Endothelial cell of umbilical vein (primary cell): Measurements from ENCODE around the gene FIBCD1. TPM values are rescaled to one million over a fixed set of nuclear protein-coding genes. Genes with fewer than 3 reads are reported as not detected.

Experiments
- BruUV-seq: library from RNA; stranded (reverse); fragments of 400-500 nt; replicated peaks from 2 replicates; lab custom pipeline; 2021; lab: Mats Ljungman, UMichigan
- CTCF ChIA-PET: fragments of 300-600, 350-600 bp; sonication (Branson Sonifier 250); formaldehyde crosslinking; loops from one replicate; lab custom pipeline; 2021; ENCODE audit warnings: antibody characterized with exemption, inconsistent platforms; lab: Charles Lee
- POLR2A ChIA-PET: fragments of 300-600, 350-600 bp; sonication (Branson Sonifier 250); formaldehyde crosslinking; loops from one replicate; lab custom pipeline; 2021; ENCODE audit warnings: antibody characterized with exemption, inconsistent platforms; lab: Charles Lee
- DNase-seq: peaks from one replicate; pipeline ENCODE4 v3.0.0-alpha.2; 2011; ENCODE audit warnings: low read depth, low spot score
- FAIRE-seq: peaks from 2 replicates; lab custom pipeline; 2011; peaks lifted over from hg19 to GRCh38; lab: Jason Lieb, UNC
- H2AFZ ChIP-seq: 2 replicates; pipeline ENCODE4 v1.6.0; 2012; ENCODE audit warnings: low read depth, low read length, control low read depth, inconsistent platforms
- H3K27ac ChIP-seq: 2 replicates; pipeline ENCODE4 v1.5.1; 2011; ENCODE audit warnings: low read depth, mild to moderate bottlenecking, control low read depth, low read length, moderate library complexity; ENCODE audit not compliant: insufficient read depth
- H3K27me3 ChIP-seq, 2 experiments: 2 replicates each; pipeline versions ENCODE4 v1.6.0 to v1.6.1; 2011; ENCODE audit warnings: low read length in 2 of 2, mixed read lengths in 1 of 2; ENCODE audit not compliant: control insufficient read depth in 2 of 2, insufficient read depth in 2 of 2
- H3K36me3 ChIP-seq, 2 experiments: 2 replicates in 1 of 2; 3 replicates in 1 of 2; pipeline ENCODE4 v1.5.1; 2011; ENCODE audit warnings: low read length in 2 of 2, mild to moderate bottlenecking in 1 of 2, moderate library complexity in 1 of 2; ENCODE audit not compliant: control insufficient read depth in 2 of 2, insufficient read depth in 2 of 2; ENCODE audit errors: extremely low read depth in 1 of 2
- H3K4me1 ChIP-seq: 3 replicates; pipeline ENCODE4 v1.5.1; 2011; ENCODE audit warnings: mild to moderate bottlenecking, low read length; ENCODE audit not compliant: control insufficient read depth, insufficient read depth; ENCODE audit errors: extremely low read depth
- H3K4me2 ChIP-seq: 2 replicates; pipeline ENCODE4 v1.6.1; 2011; ENCODE audit warnings: low read length, control low read depth, mixed read lengths; ENCODE audit not compliant: insufficient read depth
- H3K4me3 ChIP-seq, 3 experiments: fragments of 200-600 bp in 1 of 3; sonication (generic), shearing (Covaris generic) in 1 of 3; replicated peaks in 1 of 3; 2 replicates each; pipeline ENCODE4 v1.5.1; 2011 to 2016; ENCODE audit warnings: control low read depth in 3 of 3, low read length in 3 of 3, mild to moderate bottlenecking in 2 of 3, inconsistent platforms in 1 of 3, low read depth in 1 of 3, moderate library complexity in 1 of 3; ENCODE audit not compliant: insufficient read depth in 1 of 3
- H3K79me2 ChIP-seq: 2 replicates; pipeline ENCODE4 v1.6.0; 2012; ENCODE audit warnings: low read length, inconsistent platforms; ENCODE audit not compliant: control insufficient read depth, insufficient read depth
- H3K9ac ChIP-seq: replicated peaks from 2 replicates; pipeline ENCODE3; 2011; ENCODE audit warnings: low read length, control low read depth; ENCODE audit not compliant: insufficient read depth; ENCODE audit errors: extremely low read depth
- H3K9me1 ChIP-seq: replicated peaks from 3 replicates; pipeline ENCODE4 v1.6.0; 2011; ENCODE audit warnings: mild to moderate bottlenecking, low read length; ENCODE audit not compliant: control insufficient read depth, insufficient read depth; ENCODE audit errors: extremely low read depth
- H3K9me3 ChIP-seq: replicated peaks from 2 replicates; pipeline ENCODE4 v1.5.1; 2012; ENCODE audit warnings: low read length, inconsistent platforms; ENCODE audit not compliant: control insufficient read depth, insufficient read depth
- H4K20me1 ChIP-seq: replicated peaks from 2 replicates; pipeline ENCODE3; 2011; ENCODE audit warnings: mild to moderate bottlenecking, low read length; ENCODE audit not compliant: control insufficient read depth, insufficient read depth; ENCODE audit errors: extremely low read depth
- EZH2 ChIP-seq: IDR thresholded peaks from 2 replicates; pipeline ENCODE4 v1.6.1; 2012; ENCODE audit warnings: borderline replicate concordance, low read depth, mild to moderate bottlenecking, moderate library complexity, low read length, inconsistent platforms; ENCODE audit not compliant: severe bottlenecking
- FOS ChIP-seq: IDR thresholded peaks from 2 replicates; pipeline ENCODE4 v1.6.1; 2011; ENCODE audit warnings: mild to moderate bottlenecking, low read length, moderate library complexity, borderline replicate concordance; ENCODE audit not compliant: insufficient read depth
- GATA2 ChIP-seq: IDR thresholded peaks from 2 replicates; pipeline ENCODE4 v1.7.0; 2011; ENCODE audit warnings: low read depth, mild to moderate bottlenecking, moderate library complexity, mixed read lengths, low read length; ENCODE audit not compliant: insufficient read length, insufficient read depth
- JUN ChIP-seq: IDR thresholded peaks from 2 replicates; pipeline ENCODE4 v1.6.1; 2011; ENCODE audit warnings: borderline replicate concordance, low read depth; ENCODE audit not compliant: insufficient read length, insufficient read depth
- MYC ChIP-seq: IDR thresholded peaks from one replicate; pipeline ENCODE4 v1.6.1; 2011; ENCODE audit warnings: mild to moderate bottlenecking, low read depth, low read length
- POLR2A ChIP-seq: IDR thresholded peaks from 2 replicates; pipeline ENCODE4 v1.6.1; 2012; ENCODE audit warnings: low read depth, mild to moderate bottlenecking, control low read depth, low read length
- POLR2AphosphoS5 ChIP-seq: IDR thresholded peaks from 2 replicates; pipeline ENCODE4 v1.6.1; 2012; ENCODE audit warnings: low read depth, mild to moderate bottlenecking, control low read depth, low read length, moderate library complexity; ENCODE audit not compliant: insufficient read depth
- dilution Hi-C: fragments of 300-500 bp; cut with MboI; formaldehyde crosslinking; loops from one replicate; pipeline ENCODE4 v1.15.0; 2019; ENCODE audit warnings: low sequenced_read_pairs; ENCODE audit not compliant: extremely low pct_ligation_motif_present
- intact Hi-C: fragments of 100-400 bp; cut with micrococcal nuclease; formaldehyde crosslinking; loops from one replicate; pipeline ENCODE4 v1.10.0; 2022
- polyA plus RNA-seq, 4 experiments: library from polyadenylated mRNA; depleted of rRNA in 3 of 4; stranded (reverse) in 3 of 4; unstranded in 1 of 4; fragments of >200 nt; gene quantifications; 2 replicates each; pipeline versions ENCODE4 v1.2.1 to v1.2.3, GENCODE V29; 2011 to 2012; ENCODE audit warnings: missing spikeins in 1 of 4
- total RNA-seq: library from RNA; stranded (reverse); gene quantifications from 2 replicates; pipeline ENCODE4 v1.2.3, GENCODE V29; 2021
- TF ChIP-seq, protein P1 (sequence below), 2 donors: IDR thresholded peaks; 1 replicate in 1 of 2; 2 replicates in 1 of 2; pipeline ENCODE4 v1.5.1; 2011; ENCODE audit warnings: low read length in 2 of 2, mild to moderate bottlenecking in 2 of 2, moderate library complexity in 2 of 2, control low read depth in 1 of 2, inconsistent platforms in 1 of 2, low read depth in 1 of 2; ENCODE audit not compliant: insufficient read depth in 1 of 2; ENCODE audit errors: extremely low read depth in 1 of 2
- TF ChIP-seq, protein P2 (sequence below): IDR thresholded peaks from 2 replicates; pipeline ENCODE4 v1.6.1; 2011; ENCODE audit not compliant: insufficient read depth, insufficient read length

FIBCD1 gene
- total and polyA plus RNA-seq, 2 donors (not counting 3 experiments of a cell fraction or from before 2014, with no cell fraction given) = 0.14 TPM; not detected in 1

DNA sequence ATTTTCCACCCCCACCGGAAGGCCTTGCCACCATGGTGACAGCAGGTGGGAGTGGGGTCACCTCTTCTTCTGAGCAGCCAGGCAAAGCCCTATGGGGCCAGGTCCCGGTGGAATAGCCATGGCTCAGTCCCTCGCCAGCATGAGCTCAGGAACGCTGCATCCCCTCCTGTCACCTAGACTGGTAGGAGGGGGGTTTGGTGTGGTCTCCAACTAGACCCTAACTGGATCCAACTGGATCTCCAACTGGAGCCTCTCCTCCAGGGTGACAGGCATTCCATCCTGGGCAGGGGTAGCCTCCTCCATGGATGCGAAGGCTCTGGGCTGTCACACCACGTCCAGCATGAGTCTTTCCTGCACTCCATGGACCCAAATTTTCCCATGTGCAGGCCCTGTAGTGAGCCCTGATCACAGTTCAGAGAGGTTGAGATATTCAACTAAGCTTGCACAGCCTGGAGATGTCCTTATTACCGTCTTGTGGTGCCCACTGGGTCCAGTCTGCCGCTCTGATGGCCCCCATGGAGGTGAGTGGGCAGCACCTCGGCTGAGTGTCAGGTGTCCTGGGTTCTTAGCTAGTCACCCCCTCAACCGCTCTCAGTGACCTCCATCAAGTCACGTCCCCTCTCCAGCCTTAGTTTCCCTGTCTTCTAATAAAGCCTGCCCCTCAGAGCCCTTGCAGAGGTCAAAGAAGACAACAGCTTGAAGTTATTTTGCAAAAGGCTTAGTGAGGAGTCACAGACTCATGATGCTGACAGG is 18.6 kb upstream of the FIBCD1 start:
- Histone ChIP-seq H3K27me3 (no peaks in the 10 kb centered on the region), H3K4me3 (no peak overlapping the region), H3K27ac (no peak overlapping the region), H3K36me3 (no peaks in the 10 kb centered on the region), H3K9me3 (no peaks in the 10 kb centered on the region), H4K20me1 (no peaks in the 10 kb centered on the region), H3K79me2 (no peaks in the 10 kb centered on the region), H3K9ac (no peak overlapping the region), H3K4me1 (peaks cover 7% of the 10 kb centered on the region), H3K4me2 (no peak overlapping the region), H2AFZ (no peak overlapping the region), H3K9me1 (no peaks in the 10 kb centered on the region)
- CTCF ChIA-PET = interaction anchor here (2.0 kb wide), 1 partner anchor 41 kb away, joined by 9 read pairs; no protein-coding TSS in a partner anchor
- TF ChIP-seq FOS (no peak), POLR2A (no peak), MYC (no peak), GATA2 (no peak), JUN (no peak), EZH2 (no peak), POLR2AphosphoS5 (no peak)
- TF ChIP-seq, protein P1, sequence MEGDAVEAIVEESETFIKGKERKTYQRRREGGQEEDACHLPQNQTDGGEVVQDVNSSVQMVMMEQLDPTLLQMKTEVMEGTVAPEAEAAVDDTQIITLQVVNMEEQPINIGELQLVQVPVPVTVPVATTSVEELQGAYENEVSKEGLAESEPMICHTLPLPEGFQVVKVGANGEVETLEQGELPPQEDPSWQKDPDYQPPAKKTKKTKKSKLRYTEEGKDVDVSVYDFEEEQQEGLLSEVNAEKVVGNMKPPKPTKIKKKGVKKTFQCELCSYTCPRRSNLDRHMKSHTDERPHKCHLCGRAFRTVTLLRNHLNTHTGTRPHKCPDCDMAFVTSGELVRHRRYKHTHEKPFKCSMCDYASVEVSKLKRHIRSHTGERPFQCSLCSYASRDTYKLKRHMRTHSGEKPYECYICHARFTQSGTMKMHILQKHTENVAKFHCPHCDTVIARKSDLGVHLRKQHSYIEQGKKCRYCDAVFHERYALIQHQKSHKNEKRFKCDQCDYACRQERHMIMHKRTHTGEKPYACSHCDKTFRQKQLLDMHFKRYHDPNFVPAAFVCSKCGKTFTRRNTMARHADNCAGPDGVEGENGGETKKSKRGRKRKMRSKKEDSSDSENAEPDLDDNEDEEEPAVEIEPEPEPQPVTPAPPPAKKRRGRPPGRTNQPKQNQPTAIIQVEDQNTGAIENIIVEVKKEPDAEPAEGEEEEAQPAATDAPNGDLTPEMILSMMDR (IDR thresholded peaks at IDR 0.05; ENCODE audit: extremely low read depth in 1 of 2, insufficient read depth in 1 of 2, low read depth in 1 of 2, low read length in 2 of 2) = no peak
- TF ChIP-seq, protein P2, sequence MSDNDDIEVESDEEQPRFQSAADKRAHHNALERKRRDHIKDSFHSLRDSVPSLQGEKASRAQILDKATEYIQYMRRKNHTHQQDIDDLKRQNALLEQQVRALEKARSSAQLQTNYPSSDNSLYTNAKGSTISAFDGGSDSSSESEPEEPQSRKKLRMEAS = no peak
- intact Hi-C loops = no loop called here
- dilution Hi-C loops = no loop called here
- no peak for DNase-seq
- BruUV-seq = no TSS peak
- POLR2A ChIA-PET = no interaction called here
- no peak for FAIRE-seq
